Renal cortex interstitium (tissue), 11 donors: ENCODE measurements around the gene POLK. TPM values are rescaled to one million over a fixed set of nuclear protein-coding genes. Genes with fewer than 3 reads are reported as not detected.
"Not testable (repeated sequence)": the region's sequence is repeated elsewhere in the genome, so short reads cannot be mapped to it uniquely, and the experiment has no call there.

Experiments
- DNase-seq, 11 donors: peaks; one replicate each; pipeline ENCODE4 v3.0.0-alpha.2; 2013; ENCODE audit warnings: low read depth in 9 of 11, low spot score in 4 of 11; ENCODE audit errors: extremely low read depth in 1 of 11
- polyA plus RNA-seq, 3 donors: library from polyadenylated mRNA; unstranded; fragments of 120-200 nt; gene quantifications; one replicate each; pipeline ENCODE4 v1.2.1, GENCODE V29; 2013; ENCODE audit not compliant: insufficient read length in 3 of 3

POLK gene
- polyA plus RNA-seq, 3 donors = 24.6 to 35.1 (median 32.3) TPM

GRCh38 chr5:75534734-75535133 is 23.0 kb downstream of the POLK start:
- no peak for DNase-seq

- DNase-seq = no peak
Measured at GRCh38 chr5:75536147-75536546, 24.5 kb downstream of the POLK start.

GRCh38 chr5:75536694-75537360 is 25.1 kb downstream of the POLK start:
- no peak for DNase-seq

- no peak for DNase-seq
Measured at GRCh38 chr5:75538211-75538610, 26.5 kb downstream of the POLK start.

GRCh38 chr5:75545131-75545530 is 33.4 kb downstream of the POLK start:
- DNase-seq = no peak

GRCh38 chr5:75546830-75547229 is 35.1 kb downstream of the POLK start:
- DNase-seq = no peak

- DNase-seq = no peak
Measured at GRCh38 chr5:75547812-75548211, 36.1 kb downstream of the POLK start.

GRCh38 chr5:75550597-75550996 is 38.9 kb downstream of the POLK start:
- DNase-seq = no peak

- no peak for DNase-seq
Measured at GRCh38 chr5:75551471-75551870, 39.8 kb downstream of the POLK start.

GRCh38 chr5:75552764-75553163 is 41.1 kb downstream of the POLK start:
- no peak for DNase-seq

GRCh38 chr5:75553358-75553757 is 41.7 kb downstream of the POLK start:
- DNase-seq = no peak

GRCh38 chr5:75558221-75558620 is 46.5 kb downstream of the POLK start:
- DNase-seq = no peak

GRCh38 chr5:75558981-75559632 is 47.4 kb downstream of the POLK start:
- no peak for DNase-seq

GRCh38 chr5:75560655-75561054 is 49.0 kb downstream of the POLK start:
- not testable (repeated sequence) for DNase-seq

GRCh38 chr5:75565991-75566709 is 54.5 kb downstream of the POLK start:
- not testable (repeated sequence) for DNase-seq

GRCh38 chr5:75566710-75567309 is 55.1 kb downstream of the POLK start:
- peak in 6 of 11 donors; percentile 22 to 51 (median 45) for DNase-seq

- no peak for DNase-seq
Measured at GRCh38 chr5:75567710-75568109, 56.0 kb downstream of the POLK start.

- DNase-seq = no peak
Measured at GRCh38 chr5:75568202-75568601, 56.5 kb downstream of the POLK start.

- DNase-seq = no peak
Measured at GRCh38 chr5:75571547-75571946, 59.9 kb downstream of the POLK start.

GRCh38 chr5:75574791-75575190 is 63.1 kb downstream of the POLK start:
- DNase-seq = peak in 4 of 11 donors; percentile 24 to 40 (median 28)
